DOHH2 (cell line): ENCODE measurements around the gene MUC3A.

ENCODE experiments used
- CTCF ChIP-seq: fragments of 200-600 bp; sonication (generic); IDR thresholded peaks from one replicate; pipeline ENCODE4 v1.5.1; 2014; ENCODE audit warnings: antibody characterized with exemption, mild to moderate bottlenecking, low read depth, low read length; ENCODE audit not compliant: poor library complexity, severe bottlenecking
- EZH2phosphoT487 ChIP-seq: fragments of 200-600 bp; sonication (generic); IDR thresholded peaks from 2 replicates; pipeline ENCODE4 v1.6.1; 2017; ENCODE audit warnings: borderline replicate concordance, mild to moderate bottlenecking, antibody characterized with exemption, low read length, moderate library complexity, mixed read lengths

- TF ChIP-seq CTCF, result no peak
- no peak for TF ChIP-seq EZH2phosphoT487
Observed at GRCh38 chr7:100901921-100902332, 47.4 kb upstream of the MUC3A start.
